ENCODE results near the gene RRN3.
"Not testable (repeated sequence)": the region's sequence is repeated elsewhere in the genome, so short reads cannot be mapped to it uniquely, and the experiment has no call there.

DNA sequence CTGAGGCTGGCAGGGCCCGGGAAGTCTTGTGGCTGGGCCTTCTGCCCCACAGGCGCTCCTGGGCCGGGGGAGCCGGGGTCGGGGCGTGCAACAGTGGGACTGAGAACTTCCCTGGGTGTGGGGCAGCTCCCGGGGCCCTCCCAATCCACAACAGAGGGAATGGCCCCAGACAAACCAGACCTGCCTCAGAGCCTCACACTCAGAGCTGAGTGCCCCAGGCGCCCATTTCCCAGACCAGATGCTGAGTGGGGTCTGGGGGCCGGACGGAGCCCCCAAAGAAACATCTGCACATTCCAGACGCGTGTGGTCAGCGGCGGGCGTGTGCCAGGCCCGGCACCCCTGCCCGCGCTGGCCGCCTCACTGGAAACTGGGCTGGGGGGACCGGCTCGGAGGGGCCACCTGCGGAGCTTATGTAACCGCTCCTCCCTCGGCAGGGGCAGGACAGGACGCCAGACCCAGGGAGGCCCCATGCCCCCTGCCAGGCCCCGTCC lies 49.6 kb upstream of the RRN3 start:
- TF ChIP-seq, protein P1, sequence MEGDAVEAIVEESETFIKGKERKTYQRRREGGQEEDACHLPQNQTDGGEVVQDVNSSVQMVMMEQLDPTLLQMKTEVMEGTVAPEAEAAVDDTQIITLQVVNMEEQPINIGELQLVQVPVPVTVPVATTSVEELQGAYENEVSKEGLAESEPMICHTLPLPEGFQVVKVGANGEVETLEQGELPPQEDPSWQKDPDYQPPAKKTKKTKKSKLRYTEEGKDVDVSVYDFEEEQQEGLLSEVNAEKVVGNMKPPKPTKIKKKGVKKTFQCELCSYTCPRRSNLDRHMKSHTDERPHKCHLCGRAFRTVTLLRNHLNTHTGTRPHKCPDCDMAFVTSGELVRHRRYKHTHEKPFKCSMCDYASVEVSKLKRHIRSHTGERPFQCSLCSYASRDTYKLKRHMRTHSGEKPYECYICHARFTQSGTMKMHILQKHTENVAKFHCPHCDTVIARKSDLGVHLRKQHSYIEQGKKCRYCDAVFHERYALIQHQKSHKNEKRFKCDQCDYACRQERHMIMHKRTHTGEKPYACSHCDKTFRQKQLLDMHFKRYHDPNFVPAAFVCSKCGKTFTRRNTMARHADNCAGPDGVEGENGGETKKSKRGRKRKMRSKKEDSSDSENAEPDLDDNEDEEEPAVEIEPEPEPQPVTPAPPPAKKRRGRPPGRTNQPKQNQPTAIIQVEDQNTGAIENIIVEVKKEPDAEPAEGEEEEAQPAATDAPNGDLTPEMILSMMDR (optimal IDR thresholded peaks at IDR 0.05 in 1 of 3, IDR thresholded peaks at IDR 0.05 in 1 of 3, conservative IDR thresholded peaks at IDR 0.05 in 1 of 3; ENCODE audit: extremely low read depth in 1 of 3, insufficient read depth in 2 of 3, low read length in 3 of 3) = not testable (repeated sequence)
- TF ChIP-seq EZH2 (IDR thresholded peaks at IDR 0.05; ENCODE audit: low read length) = not testable (repeated sequence)

Data from keratinocyte (primary cell).